Duodenal mucosa (tissue), 2 donors: Measurements from ENCODE around the gene ENPP4.
"Not testable (repeated sequence)": the region's sequence is repeated elsewhere in the genome, so short reads cannot be mapped to it uniquely, and the experiment has no call there.

Experiments used
- H3K27ac ChIP-seq: one replicate; pipeline ENCODE4 v1.7.0; 2013; ENCODE audit warnings: low read depth, low read length
- H3K27me3 ChIP-seq, 2 donors: one replicate each; pipeline ENCODE4 v1.7.0; 2013; ENCODE audit warnings: low read length in 2 of 2, control low read depth in 1 of 2; ENCODE audit not compliant: insufficient read depth in 2 of 2, control insufficient read depth in 1 of 2
- H3K36me3 ChIP-seq, 2 donors: one replicate each; pipeline ENCODE4 v1.7.0; 2013; ENCODE audit warnings: low read length in 2 of 2, control low read depth in 1 of 2; ENCODE audit not compliant: insufficient read depth in 2 of 2, control insufficient read depth in 1 of 2
- H3K4me1 ChIP-seq, 2 donors: one replicate each; pipeline ENCODE4 v1.7.0; 2013; ENCODE audit warnings: low read length in 2 of 2, control low read depth in 1 of 2; ENCODE audit not compliant: insufficient read depth in 2 of 2, control insufficient read depth in 1 of 2
- H3K4me3 ChIP-seq, 2 donors: one replicate each; pipeline ENCODE4 v1.7.0; 2013; ENCODE audit warnings: low read length in 2 of 2, low read depth in 1 of 2
- H3K9ac ChIP-seq, 2 donors: one replicate each; pipeline ENCODE4 v1.7.0; 2013; ENCODE audit warnings: low read length in 2 of 2, low read depth in 1 of 2
- H3K9me3 ChIP-seq, 2 donors: one replicate each; pipeline ENCODE4 v1.7.0; 2013; ENCODE audit warnings: low read length in 2 of 2, control low read depth in 1 of 2; ENCODE audit not compliant: control insufficient read depth in 1 of 2

Gene ENPP4

GRCh38 chr6:46129629-46130511 is at the start of gene ENPP4:
TSS of gene ENPP4 (plus strand) at chr6:46129989. CDS start at chr6:46139584, 9,595 bp downstream.
- H3K27me3 ChIP-seq: no peaks in the 10 kb centered on the region
- H3K4me1 ChIP-seq: peaks cover 9 to 17% of the 10 kb centered on the region in 2 donors
- peak within 1 kb of the TSS; percentile 85 to 93 for H3K9ac ChIP-seq
- no peaks in the 10 kb centered on the region for H3K9me3 ChIP-seq
- H3K27ac ChIP-seq: peak within 1 kb of the TSS; percentile 39
- H3K4me3 ChIP-seq: peak within 1 kb of the TSS; percentile 89 to 95
- no peaks in the 10 kb centered on the region for H3K36me3 ChIP-seq

GRCh38 chr6:46080111-46080510 is 49.7 kb upstream of the ENPP4 start:
- H3K4me3 ChIP-seq: peak overlapping the region; percentile 44 to 51
- no peaks in the 10 kb centered on the region for H3K9me3 ChIP-seq

GRCh38 chr6:46085688-46086087 is 44.1 kb upstream of the ENPP4 start:
- H3K36me3 ChIP-seq, H3K9me3 ChIP-seq, H3K4me3 ChIP-seq, H3K27me3 ChIP-seq, H3K27ac ChIP-seq, H3K9ac ChIP-seq, H3K4me1 ChIP-seq: not testable (repeated sequence)

More at GRCh38 chr6:46080111-46080510, 49.7 kb upstream of the ENPP4 start:
- peaks cover 14 to 22% of the 10 kb centered on the region in 2 donors for H3K4me1 ChIP-seq
- no peaks in the 10 kb centered on the region for H3K27me3 ChIP-seq
- no peak overlapping the region for H3K9ac ChIP-seq
- no peaks in the 10 kb centered on the region for H3K36me3 ChIP-seq
- H3K27ac ChIP-seq: no peak overlapping the region

- H3K27ac ChIP-seq: no peak overlapping the region
Measured at GRCh38 chr6:46090115-46091079, 39.4 kb upstream of the ENPP4 start.

GRCh38 chr6:46091080-46091478 is 38.7 kb upstream of the ENPP4 start:
- H3K27ac ChIP-seq: no peak overlapping the region
- H3K27me3 ChIP-seq: no peaks in the 10 kb centered on the region
- no peak overlapping the region for H3K4me3 ChIP-seq
- no peaks in the 10 kb centered on the region for H3K4me1 ChIP-seq
- peaks cover 9 to 15% of the 10 kb centered on the region in 2 donors for H3K9me3 ChIP-seq
- no peaks in the 10 kb centered on the region for H3K36me3 ChIP-seq
- H3K9ac ChIP-seq: no peak overlapping the region

More at GRCh38 chr6:46090115-46091079, 39.4 kb upstream of the ENPP4 start:
- Histone ChIP-seq H3K4me1 (no peaks in the 10 kb centered on the region), H3K36me3 (no peaks in the 10 kb centered on the region), H3K27me3 (no peaks in the 10 kb centered on the region), H3K4me3 (no peak overlapping the region), H3K9ac (no peak overlapping the region), H3K9me3 (peaks cover 9 to 14% of the 10 kb centered on the region in 2 donors)

- Histone ChIP-seq H3K36me3 (no peaks in the 10 kb centered on the region), H3K27me3 (no peaks in the 10 kb centered on the region), H3K27ac (no peak overlapping the region), H3K9me3 (peaks cover 9 to 15% of the 10 kb centered on the region in 2 donors), H3K9ac (no peak overlapping the region), H3K4me1 (peaks cover 9 to 12% of the 10 kb centered on the region in 2 donors), H3K4me3 (no peak overlapping the region)
Measured at GRCh38 chr6:46095251-46095650, 34.5 kb upstream of the ENPP4 start.

GRCh38 chr6:46097366-46097765 is 32.4 kb upstream of the ENPP4 start:
- Histone ChIP-seq H3K9ac (no peak overlapping the region), H3K27ac (no peak overlapping the region), H3K27me3 (no peaks in the 10 kb centered on the region), H3K9me3 (peaks cover 9 to 15% of the 10 kb centered on the region in 2 donors), H3K4me1 (peaks cover 9 to 12% of the 10 kb centered on the region in 2 donors), H3K36me3 (no peaks in the 10 kb centered on the region), H3K4me3 (no peak overlapping the region)

GRCh38 chr6:46098678-46099077 is 31.1 kb upstream of the ENPP4 start:
- Histone ChIP-seq H3K27ac (no peak overlapping the region), H3K27me3 (no peaks in the 10 kb centered on the region)

GRCh38 chr6:46099952-46100351 is 29.8 kb upstream of the ENPP4 start:
- Histone ChIP-seq H3K4me1 (peaks cover 9 to 12% of the 10 kb centered on the region in 2 donors), H3K27ac (no peak overlapping the region), H3K9me3 (peaks cover 4 to 5% of the 10 kb centered on the region in 2 donors), H3K36me3 (no peaks in the 10 kb centered on the region), H3K4me3 (no peak overlapping the region), H3K27me3 (no peaks in the 10 kb centered on the region), H3K9ac (no peak overlapping the region)

More at GRCh38 chr6:46098678-46099077, 31.1 kb upstream of the ENPP4 start:
- peaks cover 9 to 12% of the 10 kb centered on the region in 2 donors for H3K4me1 ChIP-seq
- peaks cover 9 to 15% of the 10 kb centered on the region in 2 donors for H3K9me3 ChIP-seq
- no peaks in the 10 kb centered on the region for H3K36me3 ChIP-seq
- H3K9ac ChIP-seq: no peak overlapping the region
- no peak overlapping the region for H3K4me3 ChIP-seq
